Hepatocyte (in vitro differentiated cells): ENCODE measurements around the gene CHAT. TPM values are rescaled to one million over a fixed set of nuclear protein-coding genes. Genes with fewer than 3 reads are reported as not detected.

Experiments
- DNase-seq: peaks from one replicate; pipeline ENCODE4 v3.0.0-alpha.2; 2016; ENCODE audit warnings: low spot score
- H2AFZ ChIP-seq: fragments of 200-600 bp; sonication (generic); 2 replicates; pipeline ENCODE4 v1.6.0; 2016; ENCODE audit warnings: antibody characterized with exemption, mild to moderate bottlenecking
- H3K27ac ChIP-seq: fragments of 200-600 bp; sonication (generic); 2 replicates; pipeline ENCODE4 v1.5.1; 2016; ENCODE audit warnings: mild to moderate bottlenecking
- H3K27me3 ChIP-seq: fragments of 200-600 bp; sonication (generic); 2 replicates; pipeline ENCODE4 v1.6.1; 2016
- H3K36me3 ChIP-seq: fragments of 200-600 bp; sonication (generic); replicated peaks from 2 replicates; pipeline ENCODE4 v1.5.1; 2016; ENCODE audit warnings: low read depth; ENCODE audit not compliant: insufficient read depth
- H3K4me1 ChIP-seq: fragments of 200-600 bp; sonication (generic); 2 replicates; pipeline ENCODE4 v1.5.1; 2016; ENCODE audit warnings: mild to moderate bottlenecking, moderate library complexity; ENCODE audit not compliant: insufficient read depth
- H3K4me2 ChIP-seq: fragments of 200-600 bp; sonication (generic); 2 replicates; pipeline ENCODE4 v1.6.0; 2016
- H3K4me3 ChIP-seq: fragments of 200-600 bp; sonication (generic); 2 replicates; pipeline ENCODE4 v1.5.1; 2016; ENCODE audit warnings: mild to moderate bottlenecking
- H3K79me2 ChIP-seq: fragments of 200-600 bp; sonication (generic); 2 replicates; pipeline ENCODE4 v1.6.0; 2017; ENCODE audit warnings: mild to moderate bottlenecking
- H3K9me2 ChIP-seq: fragments of 200-600 bp; sonication (generic); replicated peaks from 2 replicates; pipeline ENCODE4 v1.6.0; 2017; ENCODE audit warnings: mild to moderate bottlenecking; ENCODE audit not compliant: insufficient read depth
- H3K9me3 ChIP-seq: fragments of 200-600 bp; sonication (generic); 2 replicates; pipeline ENCODE4 v1.5.1; 2016; ENCODE audit warnings: low read depth, mild to moderate bottlenecking
- H4K20me1 ChIP-seq: fragments of 200-600 bp; sonication (generic); 2 replicates; pipeline ENCODE4 v1.6.0; 2016; ENCODE audit warnings: mild to moderate bottlenecking; ENCODE audit not compliant: insufficient read depth, poor library complexity, severe bottlenecking
- EZH2 ChIP-seq: fragments of 200-600 bp; sonication (generic); IDR thresholded peaks from 2 replicates; pipeline ENCODE4 v1.6.1; 2016; ENCODE audit warnings: antibody characterized with exemption, mild to moderate bottlenecking, borderline replicate concordance
- EZH2phosphoT487 ChIP-seq: fragments of 200-600 bp; sonication (generic); IDR thresholded peaks from one replicate; pipeline ENCODE4 v1.6.1; 2018; ENCODE audit warnings: antibody characterized with exemption, mild to moderate bottlenecking, low read depth, moderate library complexity; ENCODE audit not compliant: unreplicated experiment, severe bottlenecking
- WGBS: methylation state at CpG from one replicate; pipeline ENCODE4 v1.1.6; 2016; ENCODE audit warnings: low lambda C conversion rate; ENCODE audit errors: missing lambda C conversion rate; 5-methylcytosine and 5-hydroxymethylcytosine counted together
- polyA plus RNA-seq: library from polyadenylated mRNA; unstranded; fragments of >200 nt; fragmentation: Nextera tagmentation; extraction: Ambion mirVana; gene quantifications from 2 replicates; pipeline ENCODE4 v1.2.1, GENCODE V29; 2016
- total RNA-seq: library from RNA; depleted of rRNA; stranded (reverse); fragments of >200 nt; gene quantifications from 2 replicates; pipeline ENCODE4 v1.2.3, GENCODE V29; 2014
- TF ChIP-seq, protein P1 (sequence below): fragments of 200-600 bp; sonication (generic); IDR thresholded peaks from 2 replicates; pipeline ENCODE4 v1.5.1; 2016; ENCODE audit warnings: antibody characterized with exemption, mild to moderate bottlenecking; ENCODE audit not compliant: poor library complexity

CHAT gene
- total and polyA plus RNA-seq, 2 experiments from 2014 or later: 0.27 TPM; not detected in 1

DNA sequence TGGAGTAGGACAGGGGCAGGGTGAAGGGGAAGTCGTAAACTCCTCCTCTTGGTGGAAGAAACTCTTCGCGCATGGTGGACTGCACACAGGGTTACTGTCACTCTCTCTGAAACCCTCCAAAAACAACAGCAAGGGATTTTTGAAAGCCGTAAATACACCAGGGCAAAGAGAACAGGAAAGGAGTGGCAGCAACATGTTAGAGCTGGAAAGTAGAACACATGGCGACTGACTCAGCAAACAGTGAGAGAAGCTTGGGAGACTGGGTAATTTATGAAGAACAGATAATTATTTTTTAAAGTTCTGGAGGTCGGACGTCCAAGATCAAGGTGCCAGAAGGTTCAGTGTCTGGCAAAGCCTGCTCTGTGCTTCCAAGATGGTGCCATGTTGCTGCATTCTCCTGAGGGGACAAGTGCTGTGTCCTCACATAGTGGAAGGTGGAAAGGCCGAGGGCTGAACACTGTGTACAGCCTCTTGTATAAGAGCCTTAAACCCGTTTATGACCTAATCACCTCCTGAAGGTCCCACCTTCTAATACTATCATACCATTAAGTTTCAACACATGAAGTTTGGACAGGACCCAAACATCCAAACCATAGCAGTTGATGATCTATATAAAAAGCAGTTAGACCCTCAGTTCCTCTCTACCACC, 43.1 kb downstream of the CHAT start:
- TF ChIP-seq EZH2 (no peak), EZH2phosphoT487 (no peak)
- TF ChIP-seq, protein P1, sequence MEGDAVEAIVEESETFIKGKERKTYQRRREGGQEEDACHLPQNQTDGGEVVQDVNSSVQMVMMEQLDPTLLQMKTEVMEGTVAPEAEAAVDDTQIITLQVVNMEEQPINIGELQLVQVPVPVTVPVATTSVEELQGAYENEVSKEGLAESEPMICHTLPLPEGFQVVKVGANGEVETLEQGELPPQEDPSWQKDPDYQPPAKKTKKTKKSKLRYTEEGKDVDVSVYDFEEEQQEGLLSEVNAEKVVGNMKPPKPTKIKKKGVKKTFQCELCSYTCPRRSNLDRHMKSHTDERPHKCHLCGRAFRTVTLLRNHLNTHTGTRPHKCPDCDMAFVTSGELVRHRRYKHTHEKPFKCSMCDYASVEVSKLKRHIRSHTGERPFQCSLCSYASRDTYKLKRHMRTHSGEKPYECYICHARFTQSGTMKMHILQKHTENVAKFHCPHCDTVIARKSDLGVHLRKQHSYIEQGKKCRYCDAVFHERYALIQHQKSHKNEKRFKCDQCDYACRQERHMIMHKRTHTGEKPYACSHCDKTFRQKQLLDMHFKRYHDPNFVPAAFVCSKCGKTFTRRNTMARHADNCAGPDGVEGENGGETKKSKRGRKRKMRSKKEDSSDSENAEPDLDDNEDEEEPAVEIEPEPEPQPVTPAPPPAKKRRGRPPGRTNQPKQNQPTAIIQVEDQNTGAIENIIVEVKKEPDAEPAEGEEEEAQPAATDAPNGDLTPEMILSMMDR: no peak
- H3K36me3 ChIP-seq: no peaks in the 10 kb centered on the region
- H3K4me2 ChIP-seq: no peak overlapping the region
- no peak overlapping the region for H3K4me3 ChIP-seq
- no peaks in the 10 kb centered on the region for H3K27me3 ChIP-seq
- 83% methylated on average over 9 of the region's 9 CpGs for WGBS
- no peaks in the 10 kb centered on the region for H3K9me2 ChIP-seq
- no peak overlapping the region for H3K27ac ChIP-seq
- no peaks in the 10 kb centered on the region for H4K20me1 ChIP-seq
- H3K79me2 ChIP-seq: no peaks in the 10 kb centered on the region
- no peak overlapping the region for H2AFZ ChIP-seq
- no peaks in the 10 kb centered on the region for H3K9me3 ChIP-seq
- peaks cover 6% of the 10 kb centered on the region for H3K4me1 ChIP-seq
- no peak for DNase-seq

DNA sequence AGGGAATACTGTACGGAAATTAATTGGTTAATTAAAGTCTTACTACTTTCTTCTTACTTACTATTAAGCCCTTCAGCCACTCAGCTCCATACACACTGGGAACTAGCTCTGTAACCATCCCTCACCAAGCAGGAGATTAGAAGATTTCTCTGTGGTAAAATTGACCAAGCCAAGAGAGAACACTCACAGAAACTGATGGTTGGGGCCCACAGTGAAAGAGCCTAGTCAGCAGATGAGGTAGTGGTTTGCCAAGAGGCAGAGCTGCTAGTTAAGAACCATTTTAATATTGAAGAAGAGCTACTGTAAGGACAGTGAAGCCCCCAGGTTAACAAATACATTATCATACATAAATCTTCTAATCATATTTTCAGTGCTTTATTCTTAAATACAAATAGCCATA, 43.8 kb downstream of the CHAT start:
- no peaks in the 10 kb centered on the region for H3K27me3 ChIP-seq
- TF ChIP-seq EZH2phosphoT487: no peak
- TF ChIP-seq EZH2: no peak
- TF ChIP-seq, protein P1: no peak
- DNase-seq: no peak
- no peak overlapping the region for H2AFZ ChIP-seq
- no peak overlapping the region for H3K27ac ChIP-seq
- H3K4me1 ChIP-seq: peaks cover 3% of the 10 kb centered on the region
- no peaks in the 10 kb centered on the region for H3K9me2 ChIP-seq
- H3K9me3 ChIP-seq: no peaks in the 10 kb centered on the region
- 94% methylated on average over 1 of the region's 1 CpG for WGBS
- no peaks in the 10 kb centered on the region for H3K79me2 ChIP-seq
- no peak overlapping the region for H3K4me2 ChIP-seq
- no peaks in the 10 kb centered on the region for H4K20me1 ChIP-seq
- no peak overlapping the region for H3K4me3 ChIP-seq
- H3K36me3 ChIP-seq: no peaks in the 10 kb centered on the region

GRCh38 chr10:49661140-49661856, 47.5 kb downstream of the CHAT start:
- H3K27ac ChIP-seq: no peak overlapping the region
- WGBS: 44% methylated on average over 8 of the region's 8 CpGs
- no peak for TF ChIP-seq EZH2
- TF ChIP-seq EZH2phosphoT487: no peak
- TF ChIP-seq, protein P1: no peak
- H4K20me1 ChIP-seq: no peaks in the 10 kb centered on the region
- H3K36me3 ChIP-seq: no peaks in the 10 kb centered on the region
- DNase-seq: peak; percentile 29
- H3K79me2 ChIP-seq: no peaks in the 10 kb centered on the region
- no peaks in the 10 kb centered on the region for H3K4me1 ChIP-seq
- H3K4me2 ChIP-seq: no peak overlapping the region
- no peaks in the 10 kb centered on the region for H3K27me3 ChIP-seq
- no peaks in the 10 kb centered on the region for H3K9me3 ChIP-seq
- H3K9me2 ChIP-seq: no peaks in the 10 kb centered on the region
- no peak overlapping the region for H3K4me3 ChIP-seq
- no peak overlapping the region for H2AFZ ChIP-seq
